Mucosa of descending colon (tissue), 3 donors: ENCODE results near the gene PCSK6. TPM values are rescaled to one million over a fixed set of nuclear protein-coding genes. Genes with fewer than 3 reads are reported as not detected.

Experiments used
- ATAC-seq: fragments of 200-7000 bp; cut with Tn5 transposase; one replicate; pipeline ENCODE4 v1.9.1; 2020; ENCODE audit warnings: mild to moderate bottlenecking, moderate library complexity
- DNase-seq, 3 donors: peaks; one replicate each; pipeline ENCODE4 v3.0.0-alpha.2; 2020
- H3K36me3 ChIP-seq: fragments of 200-600 bp; one replicate; pipeline ENCODE4 v1.8.0; 2021; ENCODE audit warnings: low read depth, mild to moderate bottlenecking
- H3K4me1 ChIP-seq: fragments of 200-600 bp; one replicate; pipeline ENCODE4 v1.8.0; 2021; ENCODE audit warnings: low read depth, mild to moderate bottlenecking
- H3K4me3 ChIP-seq: fragments of 200-600 bp; one replicate; pipeline ENCODE4 v1.8.0; 2021; ENCODE audit warnings: mild to moderate bottlenecking
- H3K9me3 ChIP-seq: fragments of 200-600 bp; one replicate; pipeline ENCODE4 v1.8.0; 2021; ENCODE audit warnings: mild to moderate bottlenecking
- CTCF ChIP-seq: fragments of 200-600 bp; IDR thresholded peaks from one replicate; pipeline ENCODE4 v1.8.0; 2022; ENCODE audit warnings: antibody characterized with exemption, mild to moderate bottlenecking
- intact Hi-C, 2 donors: fragments of 100-400 bp; cut with DNase I in 1 of 2; cut with micrococcal nuclease in 1 of 2; formaldehyde crosslinking; loops; one replicate each; pipeline versions ENCODE4 v1.11.0 to v1.11.1; 2022; cut with DNase I, micrococcal nuclease
- total RNA-seq, 3 donors: library from RNA; stranded (reverse); fragmentation: NEBNext Ultra II Directional in 2 of 3; extraction: Animal tissue kit (Norgen Biotek cat#: 25700) in 2 of 3; gene quantifications; one replicate each; pipeline versions ENCODE4 v1.2.1 to v1.2.4, GENCODE V29; 2021 to 2023
- donor health status: DM: no; HTN: no; CAD: no; lungs with moderate emphysema.
- donor health status: DM: no; HTN: no; CAD: no.
- donor health status: DM: no; HTN: yes; CAD: no.

Gene PCSK6
- total RNA-seq, 3 donors from 2014 or later = 21.3 to 58.4 (median 30.3) TPM

GRCh38 chr15:101536166-101536874 is 46.8 kb upstream of the PCSK6 start:
- Histone ChIP-seq H3K9me3 (no peaks in the 10 kb centered on the region), H3K4me3 (no peak overlapping the region), H3K36me3 (no peaks in the 10 kb centered on the region), H3K4me1 (no peaks in the 10 kb centered on the region)
- no peak for TF ChIP-seq CTCF
- ATAC-seq = no peak
- intact Hi-C loops = no loop called here
- DNase-seq = peak in 1 of 3 donors; percentile 1

DNA sequence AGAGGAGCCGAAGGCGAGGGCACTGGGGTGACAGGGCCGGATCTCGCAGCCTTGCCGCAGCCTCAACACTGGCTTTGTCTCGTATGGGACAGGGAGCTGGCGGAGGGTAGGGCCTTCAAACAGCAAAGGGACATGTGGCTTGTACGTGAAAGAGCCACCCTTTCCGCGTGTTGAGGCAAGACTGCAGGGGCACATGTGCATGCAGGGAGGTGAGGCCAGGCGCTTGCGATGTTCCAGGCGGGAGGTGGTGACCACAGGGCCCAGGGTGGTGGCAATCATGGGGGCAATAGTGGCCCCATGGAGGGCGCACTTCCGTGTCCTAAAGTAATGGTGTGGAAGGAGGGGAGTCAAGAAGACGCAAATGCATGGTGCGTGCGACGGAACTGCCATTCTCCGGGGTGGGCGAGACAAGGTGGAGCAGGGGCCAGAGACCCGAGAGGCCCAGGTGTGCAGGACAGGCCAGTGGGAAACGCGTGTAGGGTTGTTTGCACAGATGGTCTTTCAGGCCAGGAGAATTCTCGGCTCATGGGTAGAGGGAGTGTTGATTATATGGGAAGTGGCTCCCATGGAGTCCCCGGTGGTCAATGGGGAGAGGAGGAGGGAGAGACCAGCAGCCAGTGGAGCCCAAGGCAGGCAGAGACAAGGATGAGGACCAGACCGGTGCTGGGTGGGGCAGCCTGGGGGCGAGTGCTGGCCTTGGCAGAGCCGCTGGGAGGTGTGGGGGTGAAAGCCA is 45.8 kb upstream of the PCSK6 start:
- no peak overlapping the region for H3K4me3 ChIP-seq
- no peaks in the 10 kb centered on the region for H3K36me3 ChIP-seq
- intact Hi-C loops = no loop called here
- no peaks in the 10 kb centered on the region for H3K4me1 ChIP-seq
- DNase-seq (peak in 1 of 3 donors; percentile 1), ATAC-seq (no peak)
- no peaks in the 10 kb centered on the region for H3K9me3 ChIP-seq
- TF ChIP-seq CTCF = no peak

- ATAC-seq (no peak), DNase-seq (peak in 1 of 3 donors; percentile 1)
- Histone ChIP-seq H3K4me3 (no peak overlapping the region), H3K36me3 (no peaks in the 10 kb centered on the region), H3K9me3 (no peaks in the 10 kb centered on the region), H3K4me1 (peaks cover 2% of the 10 kb centered on the region)
- intact Hi-C loops = no loop called here
- no peak for TF ChIP-seq CTCF
Observed at GRCh38 chr15:101534376-101534970, 45.0 kb upstream of the PCSK6 start.

DNA sequence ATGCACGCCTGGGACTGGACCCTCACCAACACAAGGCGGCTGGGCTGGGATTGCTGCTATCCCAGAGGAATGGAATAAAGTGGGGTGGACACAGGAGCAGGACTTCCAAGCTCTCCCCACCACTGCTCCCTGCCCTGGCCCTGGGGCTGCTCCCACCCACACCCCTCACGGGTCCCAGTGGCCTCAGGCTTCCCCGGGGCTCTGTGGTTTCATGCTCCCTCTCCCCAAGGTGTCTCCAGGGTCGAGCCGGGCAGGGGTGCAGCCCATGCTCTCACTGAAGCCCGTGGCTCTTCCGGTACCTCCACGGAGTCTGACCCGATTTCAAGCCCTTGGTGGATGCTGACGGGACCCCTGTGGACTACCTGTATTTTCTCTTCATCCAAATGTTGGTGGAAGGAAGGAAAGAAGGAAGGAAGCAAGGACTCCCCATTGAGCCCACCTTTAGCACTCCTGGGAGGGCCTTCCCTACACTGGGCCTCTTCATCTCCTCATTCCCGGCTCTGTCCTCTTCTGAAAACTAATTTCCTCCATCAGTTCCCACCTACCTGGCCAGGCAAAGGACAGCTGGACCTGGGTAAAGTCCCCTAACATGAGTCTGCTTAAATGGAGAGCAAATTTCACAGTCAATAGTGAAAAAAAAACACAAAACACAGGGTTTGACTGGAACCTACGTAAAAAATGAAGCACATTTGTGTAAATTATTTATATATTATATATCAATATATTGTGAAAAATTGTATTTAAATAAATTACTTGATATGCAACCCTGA is 44.0 kb upstream of the PCSK6 start:
- no peak for TF ChIP-seq CTCF
- DNase-seq (peak in 1 of 3 donors; percentile 1), ATAC-seq (no peak)
- Histone ChIP-seq H3K9me3 (no peaks in the 10 kb centered on the region), H3K4me1 (peaks cover 11% of the 10 kb centered on the region), H3K36me3 (no peaks in the 10 kb centered on the region), H3K4me3 (no peak overlapping the region)
- intact Hi-C loops = no loop called here

- no peak for TF ChIP-seq CTCF
- H3K4me1 ChIP-seq = peaks cover 18% of the 10 kb centered on the region
- no peak for ATAC-seq
- H3K9me3 ChIP-seq = no peaks in the 10 kb centered on the region
- intact Hi-C loops = no loop called here
- H3K4me3 ChIP-seq = no peak overlapping the region
- no peaks in the 10 kb centered on the region for H3K36me3 ChIP-seq
- peak in 1 of 3 donors; percentile 1 for DNase-seq
Observed at GRCh38 chr15:101532865-101533264, 43.4 kb upstream of the PCSK6 start.
